Transverse colon (tissue), 4 donors: Measurements from ENCODE around the gene AHDC1.

Source experiments
- CTCF ChIP-seq, 5 experiments: fragments of 200-600 bp in 3 of 5; fragments of 450-650 bp in 2 of 5; sonication (generic) in 3 of 5; IDR thresholded peaks; 1 replicate in 2 of 5; 2 replicates in 3 of 5; pipeline ENCODE4 v1.5.1; 2016 to 2017; ENCODE audit warnings: antibody characterized with exemption in 5 of 5, inconsistent platforms in 3 of 5, mild to moderate bottlenecking in 2 of 5, moderate library complexity in 1 of 5
- EP300 ChIP-seq: sonication (generic); formaldehyde crosslinking; IDR thresholded peaks from one replicate; pipeline ENCODE4 v1.6.1; 2017; ENCODE audit warnings: antibody characterized with exemption, low read depth
- POLR2AphosphoS5 ChIP-seq, 3 donors: sonication (generic); formaldehyde crosslinking; IDR thresholded peaks; one replicate each; pipeline ENCODE4 v1.6.1; 2016; ENCODE audit warnings: antibody characterized with exemption in 3 of 3

GRCh38 chr1:27632387-27633297 is 28.7 kb upstream of the AHDC1 start:
- no peak for TF ChIP-seq CTCF (IDR thresholded peaks at IDR 0.05)
- no peak for TF ChIP-seq POLR2AphosphoS5 (IDR thresholded peaks at IDR 0.05)
- no peak for TF ChIP-seq EP300
